SK-N-SH (cell line): ENCODE results near the gene P2RX4.

Source experiments
- EP300 ChIP-seq, 2 experiments: IDR thresholded peaks; 2 replicates each; pipeline versions ENCODE4 v1.4.0 to v1.6.1; 2012; ENCODE audit warnings: borderline replicate concordance in 1 of 2, low read depth in 1 of 2, low read length in 1 of 2
- TAF1 ChIP-seq: IDR thresholded peaks from 2 replicates; pipeline ENCODE4 v1.6.1; 2012; ENCODE audit warnings: low read depth, mild to moderate bottlenecking, low read length, moderate library complexity, borderline replicate concordance
- TEAD4 ChIP-seq: IDR thresholded peaks from 2 replicates; pipeline ENCODE4 v1.4.0; 2012; ENCODE audit warnings: mild to moderate bottlenecking, borderline replicate concordance; ENCODE audit not compliant: insufficient read depth
- TF ChIP-seq, protein P1 (sequence below): fragments of 200-600 bp; sonication (generic); IDR thresholded peaks from 2 replicates; pipeline ENCODE4 v1.6.1; 2017; ENCODE audit warnings: antibody characterized with exemption, mild to moderate bottlenecking, moderate library complexity

DNA sequence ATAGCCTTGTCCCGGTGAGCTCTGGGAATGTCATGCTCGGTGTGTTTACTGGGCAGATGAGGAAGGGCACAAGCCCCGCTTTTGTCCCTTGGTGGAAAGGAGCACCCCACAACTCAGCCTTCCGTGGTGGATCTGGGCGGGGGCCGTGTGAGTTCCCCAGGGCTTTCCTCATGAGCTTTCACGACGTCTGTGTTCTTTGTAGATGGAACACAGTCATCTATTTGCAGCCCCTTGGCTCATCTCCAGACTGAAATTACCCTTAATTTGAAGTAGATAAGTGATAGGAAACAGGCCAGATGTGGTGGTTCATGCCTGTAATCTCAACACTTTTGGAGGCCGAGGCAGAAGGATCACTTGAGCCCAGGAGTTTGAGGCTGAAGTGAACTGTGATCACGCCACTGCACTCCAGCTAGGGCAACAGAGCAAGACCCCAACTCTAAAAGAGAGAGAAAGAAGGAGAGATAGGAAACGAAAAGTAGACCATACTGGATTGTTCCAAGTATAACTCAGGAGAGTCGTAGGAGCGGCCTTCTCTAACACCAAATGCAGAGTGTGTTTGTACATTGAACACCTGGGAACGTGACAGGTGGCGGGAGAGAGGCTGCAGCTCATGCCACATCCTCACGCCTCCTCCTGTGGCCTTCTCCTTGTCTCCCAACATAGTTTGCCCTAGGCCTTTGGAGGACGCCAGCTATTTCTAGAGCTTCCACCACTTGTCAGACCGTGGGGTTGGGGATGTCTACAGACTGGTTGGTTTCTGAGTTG, 8.8 kb downstream of the P2RX4 start:
- TF ChIP-seq, protein P1, sequence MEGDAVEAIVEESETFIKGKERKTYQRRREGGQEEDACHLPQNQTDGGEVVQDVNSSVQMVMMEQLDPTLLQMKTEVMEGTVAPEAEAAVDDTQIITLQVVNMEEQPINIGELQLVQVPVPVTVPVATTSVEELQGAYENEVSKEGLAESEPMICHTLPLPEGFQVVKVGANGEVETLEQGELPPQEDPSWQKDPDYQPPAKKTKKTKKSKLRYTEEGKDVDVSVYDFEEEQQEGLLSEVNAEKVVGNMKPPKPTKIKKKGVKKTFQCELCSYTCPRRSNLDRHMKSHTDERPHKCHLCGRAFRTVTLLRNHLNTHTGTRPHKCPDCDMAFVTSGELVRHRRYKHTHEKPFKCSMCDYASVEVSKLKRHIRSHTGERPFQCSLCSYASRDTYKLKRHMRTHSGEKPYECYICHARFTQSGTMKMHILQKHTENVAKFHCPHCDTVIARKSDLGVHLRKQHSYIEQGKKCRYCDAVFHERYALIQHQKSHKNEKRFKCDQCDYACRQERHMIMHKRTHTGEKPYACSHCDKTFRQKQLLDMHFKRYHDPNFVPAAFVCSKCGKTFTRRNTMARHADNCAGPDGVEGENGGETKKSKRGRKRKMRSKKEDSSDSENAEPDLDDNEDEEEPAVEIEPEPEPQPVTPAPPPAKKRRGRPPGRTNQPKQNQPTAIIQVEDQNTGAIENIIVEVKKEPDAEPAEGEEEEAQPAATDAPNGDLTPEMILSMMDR = no peak
- TF ChIP-seq EP300 (IDR thresholded peaks at IDR 0.05; ENCODE audit: borderline replicate concordance in 1 of 2, low read depth in 1 of 2, low read length in 1 of 2) (peak in 1 of 2 experiments; percentile 68; a peak in 1 of 4 replicates), TAF1 (no peak), TEAD4 (no peak)
